ENCODE data around the gene CDH23.
A peak's percentile ranks its signal among the peaks of the same experiment; 100 is the strongest.

Gene CDH23

DNA sequence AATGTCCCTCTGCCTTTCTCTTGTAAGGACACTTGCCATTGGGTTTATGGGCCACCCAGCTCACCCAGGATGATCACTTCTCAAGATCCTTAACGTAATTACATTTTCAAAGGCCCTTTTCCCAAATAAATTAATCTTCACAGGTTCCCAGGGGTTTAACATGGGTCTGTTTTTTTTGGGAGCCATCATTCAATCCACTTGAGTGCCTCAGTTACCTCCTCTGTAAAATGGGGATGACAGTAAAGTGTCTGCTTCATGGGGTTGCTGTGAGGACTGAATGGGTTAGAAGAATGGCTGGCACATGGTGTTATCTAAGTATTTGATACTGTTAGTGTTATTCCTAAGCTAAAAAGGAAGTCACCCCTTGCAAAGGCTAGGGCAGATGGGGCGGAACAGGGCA is 315.4 kb downstream of the CDH23 start:
- Mint-ChIP-seq H3K27ac (no peak overlapping the region), H3K36me3 (ENCODE audit: low read depth) (no peaks in the 10 kb centered on the region), H3K4me3 (no peak overlapping the region), H3K27me3 (ENCODE audit: low read depth, poor library complexity) (peaks cover 5% of the 10 kb centered on the region), H3K4me1 (peaks cover 25% of the 10 kb centered on the region), H3K9me3 (no peaks in the 10 kb centered on the region)
- DNase-seq = no peak
- TF ChIP-seq, protein P1, sequence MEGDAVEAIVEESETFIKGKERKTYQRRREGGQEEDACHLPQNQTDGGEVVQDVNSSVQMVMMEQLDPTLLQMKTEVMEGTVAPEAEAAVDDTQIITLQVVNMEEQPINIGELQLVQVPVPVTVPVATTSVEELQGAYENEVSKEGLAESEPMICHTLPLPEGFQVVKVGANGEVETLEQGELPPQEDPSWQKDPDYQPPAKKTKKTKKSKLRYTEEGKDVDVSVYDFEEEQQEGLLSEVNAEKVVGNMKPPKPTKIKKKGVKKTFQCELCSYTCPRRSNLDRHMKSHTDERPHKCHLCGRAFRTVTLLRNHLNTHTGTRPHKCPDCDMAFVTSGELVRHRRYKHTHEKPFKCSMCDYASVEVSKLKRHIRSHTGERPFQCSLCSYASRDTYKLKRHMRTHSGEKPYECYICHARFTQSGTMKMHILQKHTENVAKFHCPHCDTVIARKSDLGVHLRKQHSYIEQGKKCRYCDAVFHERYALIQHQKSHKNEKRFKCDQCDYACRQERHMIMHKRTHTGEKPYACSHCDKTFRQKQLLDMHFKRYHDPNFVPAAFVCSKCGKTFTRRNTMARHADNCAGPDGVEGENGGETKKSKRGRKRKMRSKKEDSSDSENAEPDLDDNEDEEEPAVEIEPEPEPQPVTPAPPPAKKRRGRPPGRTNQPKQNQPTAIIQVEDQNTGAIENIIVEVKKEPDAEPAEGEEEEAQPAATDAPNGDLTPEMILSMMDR (IDR thresholded peaks at IDR 0.05) = no peak

DNA sequence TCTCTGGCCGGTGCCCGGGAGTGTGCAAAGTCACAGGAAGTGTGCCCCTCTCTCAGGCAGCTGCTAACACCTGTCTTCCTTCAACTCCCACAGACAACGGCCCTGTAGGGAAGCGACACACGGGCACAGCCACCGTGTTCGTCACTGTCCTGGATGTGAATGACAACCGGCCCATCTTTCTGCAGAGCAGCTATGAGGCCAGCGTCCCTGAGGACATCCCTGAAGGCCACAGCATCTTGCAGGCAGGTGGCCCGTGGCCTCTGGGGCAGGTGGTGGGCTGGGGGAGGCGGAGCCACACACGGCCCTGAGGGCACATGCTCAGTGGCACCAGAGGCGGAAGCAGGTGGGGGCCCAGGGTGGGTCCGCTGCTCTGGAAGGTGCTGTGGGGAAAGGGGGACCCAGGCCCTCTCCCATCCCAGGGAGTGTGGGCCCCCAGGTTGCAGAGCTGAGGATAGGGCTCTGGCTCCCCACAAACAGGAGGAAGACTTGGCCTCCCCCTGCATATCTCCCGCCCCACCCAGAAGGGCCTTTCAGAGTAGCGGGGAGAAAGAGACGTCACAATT is 315.9 kb downstream of the CDH23 start:
- TF ChIP-seq, protein P1 (IDR thresholded peaks at IDR 0.05) = no peak
- Mint-ChIP-seq H3K36me3 (ENCODE audit: low read depth) (no peaks in the 10 kb centered on the region), H3K9me3 (no peaks in the 10 kb centered on the region), H3K4me3 (no peak overlapping the region), H3K27me3 (ENCODE audit: low read depth, poor library complexity) (peaks cover 7% of the 10 kb centered on the region), H3K4me1 (peaks cover 30% of the 10 kb centered on the region), H3K27ac (no peak overlapping the region)
- no peak for DNase-seq

- H3K27me3 Mint-ChIP-seq (ENCODE audit: low read depth, poor library complexity) = peaks cover 8% of the 10 kb centered on the region
- H3K4me3 Mint-ChIP-seq = no peak overlapping the region
- peaks cover 35% of the 10 kb centered on the region for H3K4me1 Mint-ChIP-seq
- H3K36me3 Mint-ChIP-seq (ENCODE audit: low read depth) = no peaks in the 10 kb centered on the region
- TF ChIP-seq, protein P1 (IDR thresholded peaks at IDR 0.05) = no peak
- no peaks in the 10 kb centered on the region for H3K9me3 Mint-ChIP-seq
- DNase-seq = no peak
- H3K27ac Mint-ChIP-seq = peak overlapping the region; percentile 55
These were observed 316.7 kb downstream of the CDH23 start for GRCh38 chr10:71713135-71714030.

- TF ChIP-seq, protein P1 (IDR thresholded peaks at IDR 0.05) = no peak
- Mint-ChIP-seq H3K27ac (no peak overlapping the region), H3K9me3 (no peaks in the 10 kb centered on the region), H3K4me1 (peaks cover 37% of the 10 kb centered on the region), H3K27me3 (ENCODE audit: low read depth, poor library complexity) (peaks cover 8% of the 10 kb centered on the region), H3K4me3 (no peak overlapping the region), H3K36me3 (ENCODE audit: low read depth) (no peaks in the 10 kb centered on the region)
- DNase-seq = no peak
These were observed 317.3 kb downstream of the CDH23 start for GRCh38 chr10:71714031-71714410.

GRCh38 chr10:71714592-71714991 is 317.9 kb downstream of the CDH23 start:
- peaks cover 42% of the 10 kb centered on the region for H3K4me1 Mint-ChIP-seq
- no peak for DNase-seq
- no peaks in the 10 kb centered on the region for H3K36me3 Mint-ChIP-seq (ENCODE audit: low read depth)
- no peak overlapping the region for H3K27ac Mint-ChIP-seq
- H3K27me3 Mint-ChIP-seq (ENCODE audit: low read depth, poor library complexity) = peaks cover 8% of the 10 kb centered on the region
- TF ChIP-seq, protein P1 (IDR thresholded peaks at IDR 0.05) = no peak
- H3K4me3 Mint-ChIP-seq = no peak overlapping the region
- H3K9me3 Mint-ChIP-seq = no peaks in the 10 kb centered on the region
